ENCODE data around the gene KMT2A.
A peak's percentile ranks its signal among the peaks of the same experiment; 100 is the strongest.
"Not testable (repeated sequence)": the region's sequence is repeated elsewhere in the genome, so short reads cannot be mapped to it uniquely, and the experiment has no call there.

KMT2A gene

GRCh38 chr11:118435893-118436624 is at the start of gene KMT2A:
Gene KMT2A, plus strand, starts transcription at chr11:118436492. Its CDS starts 21 bp downstream, at chr11:118436513.
- DNase-seq (ENCODE audit: low read depth): peak; percentile 92
- H3K4me3 ChIP-seq (ENCODE audit: control insufficient read depth, low read depth, low read length): peak within 1 kb of the TSS; percentile 77
- no peak for TF ChIP-seq CTCF (conservative IDR thresholded peaks at IDR 0.05; ENCODE audit: control insufficient read depth, insufficient read depth, low read depth, low read length)

GRCh38 chr11:118396097-118396501 is 40.2 kb upstream of the KMT2A start:
- no peak for TF ChIP-seq CTCF (conservative IDR thresholded peaks at IDR 0.05; ENCODE audit: control insufficient read depth, insufficient read depth, low read depth, low read length)
- no peak overlapping the region for H3K4me3 ChIP-seq (ENCODE audit: control insufficient read depth, low read depth, low read length)
- DNase-seq (ENCODE audit: low read depth): no peak

- no peak for TF ChIP-seq CTCF (conservative IDR thresholded peaks at IDR 0.05; ENCODE audit: control insufficient read depth, insufficient read depth, low read depth, low read length)
- no peak overlapping the region for H3K4me3 ChIP-seq (ENCODE audit: control insufficient read depth, low read depth, low read length)
- no peak for DNase-seq (ENCODE audit: low read depth)
Observed at GRCh38 chr11:118397448-118397847, 38.8 kb upstream of the KMT2A start.

- no peak for DNase-seq (ENCODE audit: low read depth)
- no peak overlapping the region for H3K4me3 ChIP-seq (ENCODE audit: control insufficient read depth, low read depth, low read length)
- no peak for TF ChIP-seq CTCF (conservative IDR thresholded peaks at IDR 0.05; ENCODE audit: control insufficient read depth, insufficient read depth, low read depth, low read length)
Observed at GRCh38 chr11:118398791-118399559, 37.3 kb upstream of the KMT2A start.

GRCh38 chr11:118401151-118401879 is 35.0 kb upstream of the KMT2A start, which contains the start of gene ATP5MG:
Gene ATP5MG, plus strand, starts transcription at chr11:118401606. Its CDS starts 60 bp downstream, at chr11:118401666.
- TF ChIP-seq CTCF (conservative IDR thresholded peaks at IDR 0.05; ENCODE audit: control insufficient read depth, insufficient read depth, low read depth, low read length): no peak
- peak within 1 kb of the TSS; percentile 96 for H3K4me3 ChIP-seq (ENCODE audit: control insufficient read depth, low read depth, low read length)
- peak; percentile 88 for DNase-seq (ENCODE audit: low read depth)

DNA sequence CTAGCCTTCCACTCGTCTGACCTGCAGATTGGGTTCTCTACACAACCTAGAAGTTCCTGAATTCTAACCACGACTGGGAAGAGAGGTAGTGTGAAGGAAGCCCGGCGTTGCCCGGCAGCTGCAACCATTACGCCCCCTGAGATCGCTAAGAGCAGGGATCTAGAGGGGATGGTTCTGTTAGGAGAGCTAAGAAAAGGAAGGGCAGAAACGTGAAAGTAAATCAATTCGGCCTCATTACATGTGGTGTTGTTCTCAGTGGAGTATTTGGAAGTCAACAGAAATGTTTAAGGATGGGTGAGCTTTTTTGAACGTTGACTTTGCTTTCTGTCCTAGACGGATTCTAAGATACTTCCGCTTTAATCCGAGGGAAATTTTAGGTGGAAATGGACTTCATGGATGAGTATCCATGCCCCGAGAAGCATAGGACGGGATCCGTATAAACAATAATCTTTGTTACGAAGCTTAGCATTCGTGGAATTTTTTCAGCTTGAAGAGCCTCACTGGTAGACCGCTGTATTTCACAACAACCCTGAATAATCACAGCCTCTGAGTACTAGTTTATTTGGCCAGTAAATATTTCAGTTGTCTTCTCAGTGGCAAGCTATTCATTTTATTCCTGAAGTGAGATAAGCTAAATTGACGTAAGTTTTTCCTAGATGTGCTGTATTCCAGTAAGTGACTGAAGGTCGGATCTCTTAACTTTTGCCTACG is 34.3 kb upstream of the KMT2A start:
- TF ChIP-seq CTCF (conservative IDR thresholded peaks at IDR 0.05; ENCODE audit: control insufficient read depth, insufficient read depth, low read depth, low read length): no peak
- DNase-seq (ENCODE audit: low read depth): peak; percentile 82
- H3K4me3 ChIP-seq (ENCODE audit: control insufficient read depth, low read depth, low read length): peak overlapping the region; percentile 96

DNA sequence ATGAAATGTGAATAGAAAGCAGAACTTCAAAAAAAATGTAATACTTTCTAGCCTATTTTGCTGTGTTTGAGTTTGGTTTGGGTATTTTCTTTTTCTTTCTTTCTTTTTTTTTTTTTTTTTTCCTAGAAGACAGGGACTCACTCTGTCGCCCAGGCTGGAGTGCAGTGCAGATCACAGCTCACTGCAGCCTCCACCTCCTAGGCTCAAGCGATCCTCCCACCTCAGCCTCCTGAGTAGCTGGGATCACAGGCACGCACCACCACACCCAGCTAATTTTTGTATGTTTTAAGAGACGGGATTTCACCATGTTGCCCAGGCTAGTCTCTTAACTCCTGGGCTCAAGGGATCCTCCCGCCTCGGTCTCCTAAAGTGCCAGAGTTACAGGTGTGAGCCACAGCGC is 33.7 kb upstream of the KMT2A start:
- DNase-seq (ENCODE audit: low read depth): not testable (repeated sequence)
- peak overlapping the region; percentile 96 for H3K4me3 ChIP-seq (ENCODE audit: control insufficient read depth, low read depth, low read length)
